Astrocyte of the hippocampus (primary cell): ENCODE data around the gene RETREG1.
"Not testable (repeated sequence)": the region's sequence is repeated elsewhere in the genome, so short reads cannot be mapped to it uniquely, and the experiment has no call there.

ENCODE experiments used
- DNase-seq: peaks from one replicate; pipeline ENCODE4 v3.0.0; 2011; ENCODE audit warnings: low read depth, low spot score

Gene RETREG1

DNA sequence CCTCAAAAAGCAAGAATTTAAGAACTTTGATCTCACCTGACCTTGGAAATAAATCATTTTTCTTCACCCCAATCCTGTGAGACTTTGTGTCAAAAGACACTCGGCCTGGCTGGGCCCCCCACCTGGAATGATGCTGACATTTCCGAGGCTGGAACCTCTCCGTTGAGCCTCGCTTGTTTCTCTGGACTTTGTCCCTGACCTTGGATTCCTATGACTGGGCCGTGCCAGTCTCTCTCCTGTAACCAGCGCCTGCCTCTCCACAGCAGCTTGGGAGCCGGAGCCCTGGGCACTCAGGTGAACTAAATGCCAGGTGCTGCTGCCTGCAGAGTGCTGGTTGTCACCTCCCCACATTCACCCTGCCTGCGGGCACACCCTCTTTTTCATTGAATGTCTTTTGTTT lies 62.7 kb downstream of the RETREG1 start:
- DNase-seq: no peak

DNA sequence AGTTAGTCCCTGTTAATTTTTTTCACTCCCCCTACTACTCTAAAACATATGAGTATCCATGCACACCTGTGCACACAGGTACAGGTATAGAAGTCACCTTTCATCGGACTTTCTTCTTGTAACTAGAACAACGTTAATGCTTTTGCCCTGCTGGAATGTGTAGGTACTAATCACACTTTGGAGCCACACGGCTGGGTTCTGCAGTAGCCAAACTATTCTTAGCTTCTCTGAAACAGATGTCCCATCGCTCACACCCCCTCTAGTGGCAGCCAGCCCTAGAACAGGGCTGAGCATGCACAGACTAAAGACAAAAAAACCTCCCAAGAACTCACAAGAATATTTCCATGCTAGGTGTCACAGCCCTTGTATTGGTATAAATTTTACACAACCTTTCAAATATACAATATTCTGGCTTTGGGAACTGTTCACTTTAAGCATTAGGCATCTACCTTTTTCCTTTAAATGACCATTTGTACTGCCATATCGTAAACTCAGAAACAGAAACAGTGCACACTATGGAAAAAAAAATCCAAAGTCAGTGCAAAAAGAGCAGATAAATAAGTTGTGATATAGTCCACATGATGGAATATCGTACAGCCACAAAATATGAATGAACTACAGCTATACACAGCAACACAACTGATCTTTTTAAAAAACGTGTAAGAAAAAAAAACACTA lies 64.0 kb downstream of the RETREG1 start:
- DNase-seq: peak; percentile 84

DNA sequence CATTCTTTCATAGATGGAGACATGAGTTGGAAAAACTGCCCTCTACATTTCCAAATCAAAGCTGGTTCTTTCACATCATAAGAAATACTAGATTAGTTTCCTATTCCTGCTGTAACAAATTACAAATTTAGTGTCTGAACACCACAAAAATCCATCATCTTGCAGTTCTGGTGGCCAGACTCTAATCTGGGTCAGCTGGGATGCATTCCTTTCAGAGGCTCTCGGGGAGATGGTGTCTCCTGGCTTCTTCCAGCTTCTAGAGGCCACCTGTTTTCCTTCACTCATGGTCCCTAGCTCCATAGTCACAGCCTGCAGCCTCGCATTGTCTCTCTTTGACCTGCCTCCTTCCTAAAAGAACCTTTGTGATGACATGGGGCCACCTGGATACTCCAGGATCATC lies 65.2 kb downstream of the RETREG1 start:
- no peak for DNase-seq

DNA sequence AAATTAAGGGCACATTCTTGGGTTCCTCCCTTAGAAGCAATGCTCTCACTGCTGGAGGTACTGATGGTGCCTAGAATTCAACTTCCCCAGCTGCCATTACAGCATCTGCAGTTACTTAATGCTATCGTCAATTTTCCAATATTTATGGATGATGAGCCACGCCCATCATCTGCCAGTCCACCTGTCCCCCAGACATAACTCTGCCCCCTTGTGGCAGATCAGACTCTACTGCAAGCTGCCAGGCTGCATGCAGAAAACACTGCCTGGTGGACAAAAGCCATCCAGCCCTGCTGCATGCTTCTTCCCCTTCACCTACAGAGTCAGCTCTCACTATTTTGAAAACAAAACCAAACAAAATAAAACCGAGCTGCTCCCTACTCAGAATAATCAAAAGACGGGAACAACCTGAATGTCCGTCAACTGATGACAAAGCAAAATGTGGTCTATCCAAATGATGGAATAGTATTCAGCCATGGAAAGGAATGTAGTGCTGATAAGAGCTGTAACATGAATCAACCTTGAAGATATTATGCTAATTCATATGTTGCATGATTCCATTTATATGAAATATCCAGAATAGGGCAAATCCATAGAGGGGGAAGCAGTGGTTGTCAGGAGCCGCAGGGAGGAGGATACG lies 66.4 kb downstream of the RETREG1 start:
- peak; percentile 24 for DNase-seq

DNA sequence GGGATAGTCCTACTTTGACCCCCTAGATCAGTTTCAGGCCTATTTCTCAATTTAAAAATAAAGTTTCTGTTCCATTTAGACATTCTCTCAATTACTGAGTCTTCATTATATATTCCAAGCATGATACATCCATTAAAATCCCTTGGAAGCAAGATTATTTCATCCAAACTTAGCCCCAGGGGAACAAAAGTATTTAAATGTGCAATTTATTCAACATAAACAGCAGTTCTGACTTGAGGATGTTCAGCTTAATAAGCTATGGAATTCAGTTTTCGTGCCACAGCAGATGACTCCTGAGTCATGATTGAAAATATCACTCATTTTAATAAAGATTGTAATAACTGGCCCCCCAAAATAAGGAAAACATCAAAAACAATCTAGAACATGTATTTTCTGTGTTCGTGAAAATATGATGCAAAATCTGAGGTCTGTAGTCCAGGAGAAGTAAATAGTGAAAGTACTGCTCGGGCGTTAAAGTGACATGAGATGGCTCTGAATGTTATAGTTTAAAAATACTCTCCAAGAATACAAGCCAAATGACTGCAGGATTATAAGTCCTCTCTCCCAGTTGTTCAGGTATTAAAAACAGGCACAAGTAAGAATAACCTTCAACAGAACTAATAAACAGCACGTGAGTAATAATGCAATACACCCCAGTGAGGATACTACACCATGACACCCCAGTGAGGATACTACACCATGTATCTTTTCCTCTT lies 67.1 kb downstream of the RETREG1 start:
- DNase-seq: no peak

DNA sequence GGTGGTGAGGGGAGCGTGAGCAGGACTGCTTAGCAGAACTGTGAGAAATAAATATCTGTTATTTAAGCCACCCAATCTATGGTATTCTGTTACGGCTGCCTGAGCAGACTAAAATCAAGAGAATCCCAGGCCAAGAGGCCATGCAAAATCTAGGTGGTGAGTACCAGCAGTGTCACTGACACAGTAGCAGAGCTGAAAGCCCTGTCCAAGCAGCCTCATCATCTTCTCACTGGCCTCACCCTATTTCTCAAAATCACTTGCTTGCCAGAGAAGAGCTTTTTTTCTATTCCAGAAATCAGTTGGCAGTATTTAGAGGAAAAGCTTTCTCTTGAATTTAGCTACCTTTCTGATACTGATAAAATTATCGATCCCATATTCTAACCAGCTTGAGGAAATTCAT lies 68.0 kb downstream of the RETREG1 start:
- DNase-seq: no peak

DNA sequence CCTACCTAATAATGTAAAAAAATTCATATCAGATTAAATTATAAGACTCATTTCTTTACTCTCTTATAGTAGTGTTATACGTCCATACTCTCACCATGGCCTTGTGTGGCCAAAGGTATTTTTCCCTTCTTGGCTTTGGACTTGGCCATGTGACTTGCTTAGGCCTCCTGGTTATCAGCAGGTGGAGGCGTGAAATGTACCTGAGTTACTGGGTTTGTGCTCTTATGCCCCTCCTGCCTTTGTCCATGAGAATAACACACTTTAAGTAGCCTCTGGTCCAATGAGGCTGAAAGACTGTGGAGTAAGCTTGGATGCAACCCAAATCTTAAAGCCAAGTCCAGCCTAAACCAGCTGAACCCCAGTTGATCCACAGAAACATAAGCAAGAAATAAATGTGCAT lies 68.7 kb downstream of the RETREG1 start:
- no peak for DNase-seq

DNA sequence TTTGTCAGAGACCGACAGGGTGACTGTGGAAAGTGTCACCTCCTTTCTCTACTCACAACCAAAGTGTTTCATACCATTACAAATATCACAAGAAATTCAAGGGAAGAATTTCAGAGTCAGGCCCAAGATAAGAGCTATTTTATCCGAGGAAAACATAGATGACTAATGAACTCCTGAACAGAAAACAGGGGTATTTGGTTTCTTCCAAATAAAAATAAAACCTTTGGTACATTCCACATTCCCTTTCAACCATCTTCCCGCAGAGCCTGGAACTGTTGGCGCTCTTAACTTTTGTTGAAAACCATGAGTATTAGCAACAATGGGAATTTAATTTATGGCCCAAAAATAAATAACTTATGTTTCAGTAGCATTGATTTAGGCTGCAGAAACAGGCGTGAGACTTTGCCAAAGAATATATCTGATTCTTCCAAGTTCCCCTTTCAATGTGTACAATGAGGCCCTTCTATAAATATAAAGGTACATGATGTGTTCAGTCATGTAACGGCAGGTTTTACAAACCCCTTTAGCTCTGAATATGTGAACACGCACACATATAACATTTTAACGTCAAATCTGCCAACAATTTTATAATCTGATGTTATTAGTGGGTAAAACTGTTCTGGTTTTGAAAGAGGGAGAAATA lies 69.5 kb downstream of the RETREG1 start:
- DNase-seq: peak; percentile 65

DNA sequence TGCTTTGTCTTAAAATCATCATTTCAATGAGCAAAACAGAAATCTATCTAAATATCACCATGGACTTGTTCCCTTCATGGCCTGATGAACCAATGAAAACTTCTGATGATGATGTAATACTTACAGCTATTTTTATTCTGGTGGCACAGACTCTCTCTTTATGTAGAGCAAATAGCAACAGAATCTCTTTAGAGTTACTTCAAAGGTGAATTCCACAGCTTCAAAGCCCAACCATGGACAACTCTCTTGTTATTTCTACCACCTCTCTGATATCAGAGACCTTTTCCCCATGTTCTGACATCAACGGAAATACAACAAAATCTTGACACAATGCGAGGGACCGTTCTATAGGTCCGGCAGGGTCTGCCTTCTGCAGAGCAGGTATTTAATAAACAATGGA lies 70.1 kb downstream of the RETREG1 start:
- peak; percentile 57 for DNase-seq

DNA sequence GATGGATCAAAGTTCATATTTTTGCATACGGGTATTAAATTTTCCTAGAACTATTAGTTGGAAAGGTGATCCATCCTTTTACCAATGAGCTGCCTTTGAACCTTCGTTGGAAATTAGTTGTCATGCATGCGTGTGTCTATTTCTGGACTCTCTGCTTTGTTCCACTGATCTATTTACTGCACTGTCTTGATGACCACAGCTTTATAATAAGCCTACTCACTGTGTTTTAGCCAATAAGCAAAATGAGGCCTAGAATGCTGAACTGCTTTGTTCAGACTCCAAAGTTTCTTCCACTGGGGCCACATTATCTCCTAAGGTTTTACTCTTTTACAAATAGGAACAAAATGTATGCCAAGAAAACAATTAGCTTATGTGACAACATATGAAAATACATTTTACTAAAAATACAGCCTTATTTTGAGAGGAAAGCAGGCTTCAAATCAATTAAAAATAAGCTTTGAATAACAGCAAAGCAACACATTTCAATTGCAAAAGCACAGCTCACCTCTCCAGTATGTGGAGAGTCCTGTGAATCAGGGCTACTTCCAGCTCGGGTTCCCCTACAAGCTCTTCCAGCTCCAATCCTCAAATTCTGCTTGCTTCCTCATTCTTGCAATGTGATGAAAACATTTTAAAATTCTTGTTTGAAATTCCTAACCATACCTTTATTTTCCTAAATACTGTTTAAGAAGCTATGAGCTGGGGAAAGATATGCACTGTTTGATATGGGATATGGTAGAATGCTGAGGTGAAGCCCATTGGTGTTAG lies 72.0 kb downstream of the RETREG1 start:
- DNase-seq: peak; percentile 48

DNA sequence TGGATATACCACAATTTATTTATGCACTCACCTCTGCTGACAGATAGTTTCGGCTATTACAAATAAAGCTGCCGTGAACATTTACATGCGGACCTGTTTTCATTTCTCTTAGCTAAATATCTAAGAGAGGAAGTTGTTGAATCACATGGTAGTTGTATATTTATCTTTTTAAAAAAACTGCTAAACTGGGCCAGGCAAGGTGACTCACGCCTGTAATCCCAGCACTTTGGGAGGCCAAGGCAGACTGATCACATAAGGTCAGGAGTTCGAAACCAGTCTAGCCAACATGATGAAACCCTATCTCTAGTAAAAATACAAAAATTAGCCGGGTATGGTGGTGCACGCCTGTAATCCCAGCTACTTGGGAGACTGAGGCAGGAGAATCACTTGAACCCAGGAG lies 73.6 kb downstream of the RETREG1 start:
- peak; percentile 14 for DNase-seq

DNA sequence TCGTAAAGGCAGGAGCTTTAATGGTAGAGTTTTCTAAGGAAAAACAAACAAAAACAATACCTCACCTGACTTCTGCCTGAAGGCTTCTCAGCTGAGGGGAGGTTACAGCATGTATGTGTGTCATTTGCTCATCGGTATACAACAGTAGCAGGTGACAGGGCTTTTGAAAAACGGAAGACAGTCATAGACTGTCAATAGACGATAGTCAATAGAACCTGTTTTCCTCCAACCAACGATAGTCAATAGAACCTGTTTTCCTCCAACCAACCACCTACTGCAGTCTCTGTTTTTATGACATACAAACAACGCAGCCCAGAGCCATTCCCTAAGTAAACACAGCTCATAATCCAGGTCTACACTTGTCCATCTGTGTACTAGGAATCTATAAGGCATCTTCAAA lies 74.6 kb downstream of the RETREG1 start:
- no peak for DNase-seq

DNA sequence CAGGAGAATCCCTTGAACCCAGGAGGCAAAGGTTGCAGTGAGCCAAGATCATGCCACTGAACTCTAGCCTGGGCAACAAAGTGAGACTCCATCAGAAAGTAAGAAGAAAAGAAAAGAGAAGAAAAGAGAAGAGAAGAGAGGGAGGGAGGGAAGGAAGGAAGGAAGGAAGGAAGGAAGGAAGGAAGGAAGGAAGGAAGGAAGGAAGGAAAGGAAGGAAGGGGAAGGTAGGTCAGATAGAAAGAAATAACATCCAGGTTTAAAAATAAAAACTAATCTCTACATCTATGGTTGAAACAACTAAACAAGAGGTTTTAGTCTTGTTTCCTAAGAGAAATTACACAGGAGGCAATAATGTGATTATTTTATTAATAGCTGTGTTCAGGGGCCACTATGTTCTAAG lies 75.2 kb downstream of the RETREG1 start:
- not testable (repeated sequence) for DNase-seq

DNA sequence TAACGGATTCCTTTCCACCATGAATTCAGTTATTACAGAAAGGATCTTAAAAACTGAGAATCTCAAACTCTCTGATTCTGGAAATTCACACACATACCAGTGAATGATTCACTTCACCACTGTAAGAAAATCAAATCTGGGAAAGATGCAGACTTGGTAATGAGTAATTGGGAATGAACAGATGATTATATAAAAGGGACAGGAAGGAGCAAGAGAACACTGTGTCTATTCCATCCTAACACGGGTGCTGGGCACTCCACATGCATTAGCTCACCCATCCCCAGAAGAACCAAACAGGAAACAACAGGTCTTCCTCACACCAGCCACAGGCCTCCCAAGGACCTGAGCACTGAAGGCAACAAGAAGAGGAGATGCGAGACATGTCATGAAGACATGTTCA lies 76.4 kb downstream of the RETREG1 start:
- peak; percentile 73 for DNase-seq

DNA sequence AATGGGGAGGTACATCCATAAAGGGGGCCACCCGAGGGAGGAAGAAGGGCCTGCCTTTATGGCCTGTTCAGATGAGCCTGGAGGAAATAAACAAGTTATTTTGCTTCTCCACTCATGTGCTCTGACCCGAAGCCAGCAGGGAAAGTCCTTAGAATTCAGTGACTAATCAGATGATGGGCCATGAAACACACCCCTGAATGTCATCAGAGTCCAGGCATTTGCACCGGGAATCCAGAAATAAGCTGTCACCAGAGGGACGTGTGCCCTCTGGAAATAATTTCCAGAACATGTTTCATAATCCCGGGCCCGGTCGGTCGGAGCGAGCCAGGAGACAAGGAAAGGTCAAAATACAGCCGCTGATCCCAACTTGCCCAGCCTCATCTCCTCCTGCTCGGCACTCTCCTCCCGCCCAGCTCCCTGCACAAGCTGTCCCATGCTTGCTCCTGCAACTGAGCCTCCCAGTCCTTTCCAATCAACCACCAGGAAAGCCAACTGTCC lies 77.6 kb downstream of the RETREG1 start:
- DNase-seq: peak; percentile 79

DNA sequence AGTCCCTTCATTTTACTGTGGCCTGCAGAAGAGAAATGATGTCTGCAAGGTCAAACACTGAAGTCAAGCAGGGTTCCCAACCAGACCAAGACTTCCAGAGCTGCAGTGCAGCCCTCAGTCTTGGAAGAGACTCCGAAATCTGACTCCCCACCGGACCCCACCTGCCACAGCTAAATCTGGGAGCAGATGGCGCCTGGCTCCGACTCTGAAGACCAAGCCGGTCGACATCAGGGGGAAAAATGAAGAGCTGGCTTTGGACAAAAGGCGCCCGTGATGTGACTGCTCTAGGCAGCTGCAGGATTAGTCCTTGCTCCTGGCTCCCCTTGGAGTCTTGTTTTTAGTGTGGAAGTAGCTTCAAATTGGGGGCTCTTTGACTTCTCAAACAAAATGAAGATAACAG lies 78.8 kb downstream of the RETREG1 start:
- DNase-seq: no peak

DNA sequence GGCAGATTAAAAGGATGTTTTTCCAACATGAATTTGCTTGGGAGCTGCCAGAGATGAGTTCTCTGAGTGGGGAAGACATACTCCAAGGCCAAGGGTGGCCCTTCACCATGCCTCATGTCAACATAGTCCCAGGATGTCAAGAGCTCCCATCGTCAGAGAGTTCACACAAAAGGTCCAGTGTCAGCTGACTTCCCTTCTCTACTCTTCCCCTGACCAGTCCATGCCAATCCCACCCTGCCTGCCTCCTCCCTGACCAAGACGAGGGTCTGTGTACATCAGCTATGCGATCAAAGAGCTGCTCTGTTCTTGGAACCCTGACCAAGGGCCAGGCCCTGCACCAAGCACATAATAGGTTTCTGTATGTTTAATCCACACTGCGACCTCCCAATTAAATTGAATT lies 80.0 kb downstream of the RETREG1 start:
- DNase-seq: no peak

DNA sequence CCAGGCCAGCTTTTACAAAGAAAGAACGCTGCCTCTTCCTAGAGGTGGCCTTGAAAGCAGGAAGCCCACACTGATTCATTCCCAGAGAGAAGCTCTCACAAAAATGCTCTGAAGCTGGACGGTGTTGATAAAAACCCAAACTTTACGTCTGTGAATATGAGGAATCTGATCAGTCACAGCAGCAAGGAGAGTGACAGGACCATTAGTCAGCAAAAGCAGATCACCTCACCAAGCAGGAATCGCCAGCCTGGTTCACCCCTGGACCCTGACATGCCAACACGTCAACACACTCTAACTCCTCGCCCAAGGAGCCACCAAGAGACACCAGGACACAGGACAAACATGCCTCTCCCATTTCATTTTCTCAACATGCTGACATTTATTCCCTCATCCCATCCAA lies 80.6 kb downstream of the RETREG1 start:
- DNase-seq: peak; percentile 50

DNA sequence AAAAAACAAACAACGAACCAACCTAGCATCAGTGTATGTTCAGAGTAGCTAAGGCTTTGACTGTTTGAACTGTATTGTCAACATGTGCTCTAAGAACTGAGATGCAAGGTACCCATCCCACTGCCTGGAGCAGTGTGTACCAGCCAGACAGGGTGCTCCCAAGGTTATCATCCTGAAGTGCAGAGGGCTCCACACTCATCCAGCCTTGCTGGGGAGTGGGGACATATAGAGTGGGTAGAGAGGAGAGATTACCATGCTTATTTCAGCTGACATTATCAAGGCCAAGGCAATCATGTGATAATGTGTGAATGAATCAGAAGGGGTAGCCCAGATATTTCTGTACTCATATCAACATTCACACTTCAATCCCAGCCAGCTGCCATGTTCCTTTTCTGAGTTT lies 82.5 kb downstream of the RETREG1 start:
- no peak for DNase-seq

DNA sequence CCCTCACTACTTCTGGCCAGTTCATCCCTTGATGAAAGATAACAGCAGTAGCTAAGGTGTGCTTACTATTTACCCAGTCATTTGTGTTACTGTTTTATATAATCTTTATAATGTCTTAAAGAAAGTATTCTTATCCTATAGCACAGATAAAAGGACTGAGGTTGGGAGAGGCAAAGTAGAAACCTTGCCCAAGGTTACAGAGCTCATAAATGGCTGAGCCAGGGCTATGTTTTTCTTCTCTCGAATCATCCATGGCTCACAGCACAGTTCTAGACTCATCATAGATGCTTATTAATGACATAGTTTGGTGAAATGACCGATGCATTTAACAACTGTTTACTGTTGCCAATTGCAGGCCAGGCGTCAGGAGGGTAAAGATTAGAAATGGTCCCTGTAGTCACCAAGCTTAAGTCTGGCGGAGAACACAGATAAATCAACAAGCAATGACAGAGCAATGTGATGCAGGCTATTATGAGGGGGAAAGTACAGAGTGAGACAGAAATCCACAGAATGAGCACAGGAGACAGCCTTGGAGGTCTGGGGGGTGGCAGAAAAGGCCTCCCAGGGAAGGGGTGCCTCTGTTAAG lies 85.6 kb downstream of the RETREG1 start:
- no peak for DNase-seq

DNA sequence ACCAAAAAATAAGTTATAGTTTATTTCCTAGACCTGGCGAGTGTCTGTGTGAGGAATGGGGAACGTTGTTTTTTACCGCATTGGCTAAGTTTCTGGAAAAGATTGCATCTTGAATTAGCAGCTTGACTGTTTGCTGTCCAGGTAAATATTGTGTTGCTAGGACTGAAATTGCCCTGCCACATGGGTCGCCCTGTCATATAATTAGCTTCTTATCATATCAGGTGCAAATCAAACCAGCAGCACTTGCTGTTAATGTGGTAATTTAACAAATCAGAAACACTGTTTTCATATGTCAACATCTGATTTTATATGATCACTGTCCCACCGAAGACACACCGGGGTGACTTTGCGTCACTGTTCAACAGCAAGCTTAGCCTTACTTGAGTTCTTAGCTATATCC lies 87.5 kb downstream of the RETREG1 start:
- no peak for DNase-seq
